ENCODE measurements around the gene KAT14.

GRCh38 chr20:18223409-18223808, 85.7 kb downstream of the KAT14 start:
- TF ChIP-seq POLR2A (IDR thresholded peaks at IDR 0.05), result no peak
- no peak for TF ChIP-seq CTCF (IDR thresholded peaks at IDR 0.05)
- no peak for TF ChIP-seq EP300 (IDR thresholded peaks at IDR 0.05)

Data from tibial nerve (tissue), 4 donors.